RWPE2 (cell line): ENCODE data around the gene NOP9.
"Not testable (repeated sequence)": the region's sequence is repeated elsewhere in the genome, so short reads cannot be mapped to it uniquely, and the experiment has no call there.

Experiments used
- ATAC-seq: fragments of 200-7000 bp; cut with Tn5 transposase; 3 replicates; pipeline ENCODE4 v1.9.1; 2021; ENCODE audit warnings: low read depth
- DNase-seq: peaks from one replicate; pipeline ENCODE4 v3.0.0-alpha.2; 2020; ENCODE audit warnings: low spot score
- H3K27ac ChIP-seq: fragments of 450-650 bp; 2 replicates; pipeline ENCODE4 v1.5.1; 2017; ENCODE audit warnings: mild to moderate bottlenecking; ENCODE audit not compliant: poor library complexity, severe bottlenecking
- H3K27me3 ChIP-seq: fragments of 250-450 bp; sonication (Bioruptor Pico); 2 replicates; pipeline ENCODE4 v1.5.1; 2021; ENCODE audit warnings: mild to moderate bottlenecking, moderate library complexity; ENCODE audit not compliant: insufficient read depth, poor library complexity, severe bottlenecking
- H3K36me3 ChIP-seq: fragments of 250-450 bp; sonication (Bioruptor Pico); 2 replicates; pipeline ENCODE4 v1.5.1; 2020; ENCODE audit warnings: low read depth, mild to moderate bottlenecking, moderate library complexity
- H3K4me1 ChIP-seq: fragments of 250-450 bp; sonication (Bioruptor Pico); 2 replicates; pipeline ENCODE4 v1.5.1; 2021; ENCODE audit warnings: mild to moderate bottlenecking, moderate library complexity; ENCODE audit not compliant: insufficient read depth, poor library complexity, severe bottlenecking
- H3K4me3 ChIP-seq: fragments of 250-450 bp; sonication (Bioruptor Pico); 2 replicates; pipeline ENCODE4 v1.5.1; 2021; ENCODE audit warnings: mild to moderate bottlenecking, moderate library complexity; ENCODE audit not compliant: severe bottlenecking
- H3K9me3 ChIP-seq: fragments of 250-450 bp; sonication (Bioruptor Pico); 2 replicates; pipeline ENCODE4 v1.5.1; 2021; ENCODE audit warnings: mild to moderate bottlenecking, moderate library complexity; ENCODE audit not compliant: severe bottlenecking
- TF ChIP-seq, protein P1 (sequence below): fragments of 450-650 bp; IDR thresholded peaks from one replicate; pipeline ENCODE4 v1.5.1; 2017; ENCODE audit warnings: mild to moderate bottlenecking, moderate library complexity; ENCODE audit not compliant: poor library complexity, severe bottlenecking

The NOP9 gene

GRCh38 chr14:24353559-24354481 lies 54.2 kb downstream of the NOP9 start:
- peak overlapping the region; percentile 10 for H3K27ac ChIP-seq
- H3K4me1 ChIP-seq = peaks cover 7% of the 10 kb centered on the region
- no peak overlapping the region for H3K4me3 ChIP-seq
- no peaks in the 10 kb centered on the region for H3K27me3 ChIP-seq
- no peaks in the 10 kb centered on the region for H3K36me3 ChIP-seq
- no peak for DNase-seq
- TF ChIP-seq, protein P1, sequence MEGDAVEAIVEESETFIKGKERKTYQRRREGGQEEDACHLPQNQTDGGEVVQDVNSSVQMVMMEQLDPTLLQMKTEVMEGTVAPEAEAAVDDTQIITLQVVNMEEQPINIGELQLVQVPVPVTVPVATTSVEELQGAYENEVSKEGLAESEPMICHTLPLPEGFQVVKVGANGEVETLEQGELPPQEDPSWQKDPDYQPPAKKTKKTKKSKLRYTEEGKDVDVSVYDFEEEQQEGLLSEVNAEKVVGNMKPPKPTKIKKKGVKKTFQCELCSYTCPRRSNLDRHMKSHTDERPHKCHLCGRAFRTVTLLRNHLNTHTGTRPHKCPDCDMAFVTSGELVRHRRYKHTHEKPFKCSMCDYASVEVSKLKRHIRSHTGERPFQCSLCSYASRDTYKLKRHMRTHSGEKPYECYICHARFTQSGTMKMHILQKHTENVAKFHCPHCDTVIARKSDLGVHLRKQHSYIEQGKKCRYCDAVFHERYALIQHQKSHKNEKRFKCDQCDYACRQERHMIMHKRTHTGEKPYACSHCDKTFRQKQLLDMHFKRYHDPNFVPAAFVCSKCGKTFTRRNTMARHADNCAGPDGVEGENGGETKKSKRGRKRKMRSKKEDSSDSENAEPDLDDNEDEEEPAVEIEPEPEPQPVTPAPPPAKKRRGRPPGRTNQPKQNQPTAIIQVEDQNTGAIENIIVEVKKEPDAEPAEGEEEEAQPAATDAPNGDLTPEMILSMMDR = no peak
- H3K9me3 ChIP-seq = no peaks in the 10 kb centered on the region
- ATAC-seq = peak; percentile 35; the same call in 2 of the 3 replicates

GRCh38 chr14:24354482-24354825 lies 54.8 kb downstream of the NOP9 start:
- DNase-seq, H3K4me3 ChIP-seq, H3K9me3 ChIP-seq, H3K27me3 ChIP-seq, H3K4me1 ChIP-seq, H3K36me3 ChIP-seq, ATAC-seq: not testable (repeated sequence)
- peak overlapping the region; percentile 10 for H3K27ac ChIP-seq

- Histone ChIP-seq H3K9me3 (no peaks in the 10 kb centered on the region), H3K36me3 (no peaks in the 10 kb centered on the region), H3K4me1 (peaks cover 7% of the 10 kb centered on the region), H3K27me3 (no peaks in the 10 kb centered on the region), H3K27ac (no peak overlapping the region), H3K4me3 (no peak overlapping the region)
- ATAC-seq = peak; percentile 17; the same call in 1 of the 3 replicates
- TF ChIP-seq, protein P1 = no peak
- no peak for DNase-seq
Observed at GRCh38 chr14:24355009-24355408, 55.4 kb downstream of the NOP9 start.

GRCh38 chr14:24356208-24356607 lies 56.6 kb downstream of the NOP9 start:
- no peaks in the 10 kb centered on the region for H3K27me3 ChIP-seq
- no peaks in the 10 kb centered on the region for H3K9me3 ChIP-seq
- peaks cover 7% of the 10 kb centered on the region for H3K4me1 ChIP-seq
- ATAC-seq = no peak
- H3K4me3 ChIP-seq = no peak overlapping the region
- no peaks in the 10 kb centered on the region for H3K36me3 ChIP-seq
- no peak overlapping the region for H3K27ac ChIP-seq
- DNase-seq = no peak
- TF ChIP-seq, protein P1 = no peak
